Heart right ventricle (tissue), 16 donors: Measurements from ENCODE around the gene SNRNP200. TPM values are rescaled to one million over a fixed set of nuclear protein-coding genes. Genes with fewer than 3 reads are reported as not detected.
A peak's percentile ranks its signal among the peaks of the same experiment; 100 is the strongest.

Experiments
- ATAC-seq, 8 donors: fragments of 200-7000 bp; cut with Tn5 transposase; one replicate each; pipeline ENCODE4 v1.9.1; 2020; ENCODE audit warnings: mild to moderate bottlenecking in 8 of 8, moderate library complexity in 8 of 8, moderate number of reproducible peaks in 1 of 8
- DNase-seq, 2 donors: peaks; one replicate each; pipeline ENCODE4 v3.0.0-alpha.2; 2020
- H3K27ac ChIP-seq, 10 donors: fragments of 200-600 bp; sonication (generic) in 2 of 10; one replicate each; pipeline versions ENCODE4 v1.5.0 to v1.8.0; 2020 to 2022; ENCODE audit warnings: mild to moderate bottlenecking in 3 of 10
- H3K27me3 ChIP-seq, 7 donors: fragments of 200-600 bp; one replicate each; pipeline ENCODE4 v1.8.0; 2021 to 2022; ENCODE audit warnings: mild to moderate bottlenecking in 2 of 7
- H3K36me3 ChIP-seq, 9 donors: fragments of 200-600 bp; sonication (generic) in 1 of 9; one replicate each; pipeline versions ENCODE4 v1.5.0 to v1.8.0; 2020 to 2022; ENCODE audit warnings: mild to moderate bottlenecking in 2 of 9
- H3K4me1 ChIP-seq, 9 donors: fragments of 200-600 bp; sonication (generic) in 1 of 9; one replicate each; pipeline versions ENCODE4 v1.5.0 to v1.8.0; 2020 to 2022; ENCODE audit warnings: mild to moderate bottlenecking in 4 of 9
- H3K4me3 ChIP-seq, 10 donors: fragments of 200-600 bp; sonication (generic) in 2 of 10; one replicate each; pipeline versions ENCODE4 v1.5.0 to v1.8.0; 2020 to 2022; ENCODE audit warnings: mild to moderate bottlenecking in 7 of 10, moderate library complexity in 2 of 10
- H3K9me3 ChIP-seq, 11 donors: fragments of 200-600 bp in 10 of 11; sonication (generic) in 2 of 11; one replicate each; pipeline versions ENCODE4 v1.5.0 to v1.8.0; 2013 to 2022; ENCODE audit warnings: mild to moderate bottlenecking in 2 of 11, control low read depth in 1 of 11, moderate library complexity in 1 of 11
- WGBS, 2 donors: extraction: QIAGEN DNeasy Blood & Tissue Kit; methylation state at CpG; one replicate each; pipeline ENCODE4 v1.1.7; 2013; ENCODE audit warnings: inconsistent platforms in 1 of 2; 5-methylcytosine and 5-hydroxymethylcytosine counted together
- intact Hi-C, 10 donors: fragments of 100-400 bp; cut with DNase I; formaldehyde crosslinking; loops; one replicate each; pipeline versions ENCODE4 v1.11.1 to v1.14.2; 2022
- polyA plus RNA-seq, 2 donors: library from polyadenylated mRNA; stranded (reverse); fragments of 200-250 nt; gene quantifications; one replicate each; pipeline ENCODE4 v1.2.3, GENCODE V29; 2013
- total RNA-seq, 10 donors: library from RNA; stranded (reverse); fragmentation: NEBNext Ultra II Directional in 3 of 10; extraction: Animal tissue kit (Norgen Biotek cat#: 25700) in 3 of 10; gene quantifications; one replicate each; pipeline versions ENCODE4 v1.2.1 to v1.2.4, GENCODE V29; 2021 to 2023
- TF ChIP-seq, protein P1 (sequence below), 9 donors: fragments of 200-600 bp; sonication (generic) in 2 of 9; IDR thresholded peaks; one replicate each; pipeline versions ENCODE4 v1.5.0 to v1.8.0; 2021 to 2022; ENCODE audit warnings: antibody characterized with exemption in 9 of 9, mild to moderate bottlenecking in 5 of 9, moderate library complexity in 1 of 9
- donor health status: Arrhythmogenic right ventricular cardiomyopathy.
- donor health status: ischemic (EF 13 %, LVEDD 7.1; RV severe dilation, severe dysfunction).
- donor health status: healthy with polysubstance abuse.
- donor health status: DM: no; HTN: yes; CAD: no.
- donor health status: DM: no; HTN: no; CAD: no.
- donor health status: ischemic (EF 25% LVEDD 6.9; RV normal size, moderate dysfunction).
- donor health status: ischemic (EF 25% LVEDD 5.7; RV mildly dilated, moderate dysfunction).
- donor health status: healthy.
- donor health status: DM: yes; HTN: yes; CAD: no.
- donor health status: Ischemic cardiomyopathy.
- donor health status: ischemic (EF 35%, LVEDD 5.7; RV mildly dilated, moderate dysfunction).
- donor health status: nonischemic (EF 11% LVEDD 7.7; RV severe dilation, severe dysfunction).
- donor health status: DM: yes; HTN: yes; CAD: no.
- donor health status: PGD.
- donor health status: ischemic (EF 29% LVEDD 5.4; RV normal size, mild dysfunction).
- donor health status: nonischemic (EF 23%, LVEDD 6.1; RV moderate dilation, normal function).

SNRNP200 gene
- total and polyA plus RNA-seq, 12 donors, result 49.2 to 70.5 (median 63.6) TPM

DNA sequence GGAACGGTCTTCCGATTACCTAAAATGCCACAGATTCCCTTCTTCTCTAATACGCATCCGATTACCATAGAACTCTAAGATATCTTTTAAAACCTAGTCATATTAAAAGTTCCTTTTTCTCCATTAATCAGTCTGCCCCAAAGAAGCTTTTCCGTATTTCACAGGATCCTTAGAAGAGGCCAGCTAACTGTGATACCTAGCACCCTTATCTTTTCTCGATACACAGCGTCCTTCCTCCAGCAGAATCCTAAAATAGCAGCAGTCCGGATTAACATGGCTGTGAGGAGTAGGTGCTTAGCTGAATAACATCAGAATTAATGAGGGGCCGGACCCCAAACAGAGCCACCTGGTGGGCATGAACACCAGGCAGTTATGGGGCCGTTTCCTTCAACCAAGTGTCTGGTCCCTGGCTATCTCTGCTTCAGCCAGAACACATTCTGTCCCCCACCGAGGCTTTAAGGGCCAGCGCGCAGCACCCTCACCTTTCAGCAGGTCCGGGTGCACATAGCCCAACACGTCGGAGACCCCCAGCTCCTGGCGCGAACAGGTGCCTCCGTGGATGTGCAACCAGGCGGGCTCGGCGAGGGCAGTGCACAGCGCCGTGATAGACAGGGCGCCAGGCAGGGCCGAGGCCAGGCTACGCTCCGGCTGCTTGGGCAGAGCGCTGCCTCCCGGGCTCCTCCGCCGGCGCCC lies 40.5 kb downstream of the SNRNP200 start:
- peak in 1 of 2 donors; percentile 36 for DNase-seq
- H3K4me1 ChIP-seq, result peaks cover 38 to 70% (median 64%) of the 10 kb centered on the region in 9 donors
- 8 to 10% methylated on average over 33 of the region's 33 CpGs for WGBS, 2 donors
- H3K27me3 ChIP-seq, result no peaks in the 10 kb centered on the region
- no peaks in the 10 kb centered on the region for H3K9me3 ChIP-seq
- peak overlapping the region; percentile 46 to 99 (median 94) for H3K4me3 ChIP-seq
- intact Hi-C loops, result loop anchor here in 9 of 10 donors (2.0 to 10.0 kb wide), 11 partner anchors 37 to 270 kb away; partner anchors contain the start of genes STARD7 (in 4 of the 9), ASTL (in 2 of the 9), DUSP2 (in 2 of the 9) and ANKRD36C (in 1 of the 9)
- H3K27ac ChIP-seq, result peak overlapping the region; percentile 84 to 99 (median 96)
- TF ChIP-seq, protein P1, sequence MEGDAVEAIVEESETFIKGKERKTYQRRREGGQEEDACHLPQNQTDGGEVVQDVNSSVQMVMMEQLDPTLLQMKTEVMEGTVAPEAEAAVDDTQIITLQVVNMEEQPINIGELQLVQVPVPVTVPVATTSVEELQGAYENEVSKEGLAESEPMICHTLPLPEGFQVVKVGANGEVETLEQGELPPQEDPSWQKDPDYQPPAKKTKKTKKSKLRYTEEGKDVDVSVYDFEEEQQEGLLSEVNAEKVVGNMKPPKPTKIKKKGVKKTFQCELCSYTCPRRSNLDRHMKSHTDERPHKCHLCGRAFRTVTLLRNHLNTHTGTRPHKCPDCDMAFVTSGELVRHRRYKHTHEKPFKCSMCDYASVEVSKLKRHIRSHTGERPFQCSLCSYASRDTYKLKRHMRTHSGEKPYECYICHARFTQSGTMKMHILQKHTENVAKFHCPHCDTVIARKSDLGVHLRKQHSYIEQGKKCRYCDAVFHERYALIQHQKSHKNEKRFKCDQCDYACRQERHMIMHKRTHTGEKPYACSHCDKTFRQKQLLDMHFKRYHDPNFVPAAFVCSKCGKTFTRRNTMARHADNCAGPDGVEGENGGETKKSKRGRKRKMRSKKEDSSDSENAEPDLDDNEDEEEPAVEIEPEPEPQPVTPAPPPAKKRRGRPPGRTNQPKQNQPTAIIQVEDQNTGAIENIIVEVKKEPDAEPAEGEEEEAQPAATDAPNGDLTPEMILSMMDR (IDR thresholded peaks at IDR 0.05), result peak in 7 of 9 donors; percentile 26 to 55 (median 47)
- peak in 2 of 8 donors; percentile 1 to 27 for ATAC-seq
- peaks cover 0 to 65% (median 20%) of the 10 kb centered on the region in 9 donors for H3K36me3 ChIP-seq

DNA sequence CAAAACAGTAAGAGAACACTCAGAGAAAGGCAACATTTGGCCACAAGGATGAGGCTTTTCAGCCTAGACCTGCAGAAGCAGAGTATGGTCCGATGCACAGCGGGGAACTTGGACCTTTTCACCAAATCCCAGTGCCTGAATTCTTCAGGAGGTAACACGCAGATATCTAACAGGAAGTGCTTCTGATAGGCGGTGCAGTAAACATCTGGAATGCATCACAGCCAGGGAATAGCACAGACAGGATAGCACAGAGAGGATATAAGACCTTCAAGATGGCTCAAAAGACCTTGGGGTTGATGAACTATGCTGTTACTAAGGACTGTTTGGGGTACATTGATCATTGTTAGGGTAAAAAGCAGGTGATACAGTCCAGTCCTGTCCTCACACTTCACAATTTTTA lies 41.3 kb downstream of the SNRNP200 start:
- Histone ChIP-seq H3K27ac (peak overlapping the region; percentile 84 to 99 (median 96)), H3K27me3 (no peaks in the 10 kb centered on the region), H3K9me3 (no peaks in the 10 kb centered on the region), H3K36me3 (peaks cover 0 to 65% (median 13%) of the 10 kb centered on the region in 9 donors), H3K4me3 (peak overlapping the region; percentile 46 to 99 (median 94)), H3K4me1 (peaks cover 45 to 77% (median 71%) of the 10 kb centered on the region in 9 donors)
- DNase-seq, result no peak
- TF ChIP-seq, protein P1 (IDR thresholded peaks at IDR 0.05), result no peak
- 11 to 26% methylated on average over 4 of the region's 4 CpGs for WGBS, 2 donors
- ATAC-seq, result no peak
- intact Hi-C loops, result loop anchor here in 8 of 10 donors (2.0 to 10.0 kb wide), 9 partner anchors 52 to 269 kb away; partner anchors contain the start of genes STARD7 (in 4 of the 8), ASTL (in 2 of the 8), DUSP2 (in 2 of the 8) and ANKRD36C (in 1 of the 8)

DNA sequence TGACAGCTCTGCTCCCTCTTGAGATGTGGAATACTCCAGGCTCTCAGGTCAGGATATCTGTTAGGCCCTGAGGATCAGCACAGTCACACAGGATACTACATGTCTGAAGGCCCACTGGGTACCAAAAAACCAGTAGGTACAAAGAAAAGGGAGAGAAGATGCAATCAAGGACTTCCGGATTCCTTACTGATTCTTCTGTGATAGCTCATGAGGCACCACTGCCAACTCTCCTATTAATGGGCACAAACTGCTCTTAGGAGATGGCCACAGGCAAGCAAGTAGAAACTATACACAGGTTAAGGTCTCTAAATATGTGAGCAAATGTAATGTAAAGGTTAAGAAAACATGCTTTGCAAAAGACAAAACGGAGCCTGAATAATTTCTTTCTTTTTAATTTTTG lies 43.0 kb downstream of the SNRNP200 start:
- no peak overlapping the region for H3K4me3 ChIP-seq
- no peaks in the 10 kb centered on the region for H3K9me3 ChIP-seq
- intact Hi-C loops, result loop anchor here in 8 of 10 donors (5.0 to 10.0 kb wide), 8 partner anchors 50 to 268 kb away; partner anchors contain the start of genes ASTL (in 2 of the 8), DUSP2 (in 2 of the 8), STARD7 (in 2 of the 8) and ANKRD36C (in 1 of the 8)
- H3K27me3 ChIP-seq, result no peaks in the 10 kb centered on the region
- ATAC-seq (no peak), DNase-seq (no peak)
- peak overlapping the region in 8 of 10 donors; percentile 26 to 97 (median 89) for H3K27ac ChIP-seq
- H3K4me1 ChIP-seq, result peaks cover 55 to 88% (median 85%) of the 10 kb centered on the region in 9 donors
- WGBS, 2 donors, result 75 to 87% methylated on average over 2 of the region's 2 CpGs
- TF ChIP-seq, protein P1 (IDR thresholded peaks at IDR 0.05), result no peak
- peaks cover 0 to 56% (median 0%) of the 10 kb centered on the region in 9 donors for H3K36me3 ChIP-seq

DNA sequence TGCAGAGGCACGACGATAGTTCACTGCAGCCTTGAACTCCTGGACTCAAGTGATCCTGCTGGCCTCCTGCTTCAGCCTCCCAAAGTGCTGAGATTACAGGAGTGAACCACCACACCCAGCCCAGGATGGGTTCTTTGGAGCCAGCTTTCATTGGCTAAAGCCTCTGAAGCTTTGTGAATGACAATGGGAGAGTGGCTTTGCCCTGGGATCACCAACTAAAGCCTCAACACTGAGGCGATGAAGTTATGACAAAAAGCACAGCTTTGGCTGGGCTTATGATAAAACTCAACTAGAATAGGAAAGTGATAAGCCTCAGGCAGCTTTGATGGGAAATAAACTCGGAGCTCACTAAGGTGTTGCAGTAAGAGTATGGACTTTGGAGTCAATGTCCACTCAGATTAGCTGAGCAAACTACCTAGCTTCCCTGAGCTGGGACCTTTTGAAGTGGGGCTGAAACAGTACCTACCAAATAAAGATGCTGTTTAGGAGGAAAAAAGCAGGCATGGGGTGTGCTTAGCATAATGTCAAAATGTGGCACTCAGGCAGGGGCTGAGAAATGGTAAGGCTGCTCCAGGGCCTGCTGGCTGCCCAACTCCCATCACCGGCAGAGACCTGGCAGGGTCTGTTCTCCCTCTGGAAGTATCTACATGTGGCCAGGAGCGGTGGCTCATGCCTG lies 43.9 kb downstream of the SNRNP200 start:
- WGBS, 2 donors, result 72 to 73% methylated on average over 6 of the region's 6 CpGs
- TF ChIP-seq, protein P1 (IDR thresholded peaks at IDR 0.05), result no peak
- intact Hi-C loops, result loop anchor here in 8 of 10 donors (5.0 to 10.0 kb wide), 8 partner anchors 49 to 267 kb away; partner anchors contain the start of genes ASTL (in 2 of the 8), DUSP2 (in 2 of the 8), STARD7 (in 2 of the 8) and ANKRD36C (in 1 of the 8)

More for the DNA sequence above, 43.9 kb downstream of the SNRNP200 start:
- Histone ChIP-seq H3K27ac (peak overlapping the region; percentile 85 to 97 (median 94)), H3K9me3 (no peaks in the 10 kb centered on the region), H3K4me3 (no peak overlapping the region), H3K36me3 (peaks cover 0 to 61% (median 0%) of the 10 kb centered on the region in 9 donors), H3K27me3 (no peaks in the 10 kb centered on the region), H3K4me1 (peaks cover 49 to 88% (median 86%) of the 10 kb centered on the region in 9 donors)
- no peak for DNase-seq
- no peak for ATAC-seq
